HL-60 (cell line): ENCODE data around the gene MIB1.

Experiments
- DNase-seq, 2 experiments: peaks; one replicate each; pipeline ENCODE4 v3.0.0-alpha.2; 2010 to 2020; ENCODE audit warnings: low read depth in 1 of 2, low spot score in 1 of 2
- H3K27ac ChIP-seq: fragments of 250-450 bp; sonication (Bioruptor Pico); replicated peaks from 2 replicates; pipeline ENCODE4 v1.5.1; 2020; ENCODE audit warnings: mild to moderate bottlenecking, moderate library complexity
- H3K27me3 ChIP-seq: fragments of 250-450 bp; sonication (Bioruptor Pico); 2 replicates; pipeline ENCODE4 v1.5.1; 2021; ENCODE audit warnings: mild to moderate bottlenecking, moderate library complexity; ENCODE audit not compliant: insufficient read depth, poor library complexity, severe bottlenecking
- H3K4me3 ChIP-seq: replicated peaks from 2 replicates; pipeline ENCODE4 v1.5.1; 2011; ENCODE audit warnings: mild to moderate bottlenecking, control low read depth, low read length; ENCODE audit not compliant: insufficient read depth
- CTCF ChIP-seq: IDR thresholded peaks from one replicate; pipeline ENCODE4 v1.5.1; 2011; ENCODE audit warnings: low read length, control low read depth, inconsistent platforms; ENCODE audit not compliant: insufficient read depth
- GABPA ChIP-seq: IDR thresholded peaks from 2 replicates; pipeline ENCODE4 v1.6.1; 2012; ENCODE audit warnings: low read depth
- POLR2AphosphoS5 ChIP-seq: IDR thresholded peaks from 2 replicates; pipeline ENCODE4 v1.6.1; 2012; ENCODE audit warnings: low read depth
- REST ChIP-seq: IDR thresholded peaks from 2 replicates; pipeline ENCODE4 v1.6.1; 2012; ENCODE audit warnings: low read depth; ENCODE audit not compliant: insufficient replicate concordance
- SPI1 ChIP-seq: IDR thresholded peaks from 2 replicates; pipeline ENCODE4 v1.6.1; 2012; ENCODE audit warnings: low read depth, mild to moderate bottlenecking, borderline replicate concordance
- long read RNA-seq: library from polyadenylated mRNA; unstranded; transcript quantifications from one replicate; pipeline ENCODE4 v2.0.0, GENCODE V29; 2020

The MIB1 gene
- long read RNA-seq, full-length matches to known transcripts = 8 of 47 reads
- long read RNA-seq, partial matches to known transcripts = 20 of 47 reads
- long read RNA-seq, other reads (novel, unspliced or antisense) = 19 of 47 reads

- H3K4me3 ChIP-seq = peak within 1 kb of the TSS; percentile 91
- H3K27me3 ChIP-seq = no peaks in the 10 kb centered on the region
- peak within 1 kb of the TSS; percentile 94 for H3K27ac ChIP-seq
- TF ChIP-seq CTCF = no peak
- peak; percentile 17; the same call in 1 of the 2 replicates for TF ChIP-seq SPI1
- no peak for TF ChIP-seq GABPA
- no peak for TF ChIP-seq REST
- peak; percentile 84 for TF ChIP-seq POLR2AphosphoS5
- DNase-seq = peak; percentile 94 to 99
Measured at GRCh38 chr18:21740538-21741311, at the start of gene MIB1. MIB1 (plus strand) TSS chr18:21740792; CDS start chr18:21741584, 792 bp downstream.

GRCh38 chr18:21693322-21693721, 47.3 kb upstream of the MIB1 start:
- H3K4me3 ChIP-seq = no peak overlapping the region

More at GRCh38 chr18:21693322-21693721, 47.3 kb upstream of the MIB1 start:
- H3K27me3 ChIP-seq = no peaks in the 10 kb centered on the region
- no peak overlapping the region for H3K27ac ChIP-seq
- TF ChIP-seq POLR2AphosphoS5 (no peak), CTCF (no peak), REST (no peak), SPI1 (no peak), GABPA (no peak)
- no peak for DNase-seq
